CD4-positive, alpha-beta T cell (primary cell): ENCODE measurements around the gene SYK. TPM values are rescaled to one million over a fixed set of nuclear protein-coding genes. Genes with fewer than 3 reads are reported as not detected.

Source experiments
- ATAC-seq: fragments of 200-7000 bp; cut with Tn5 transposase; one replicate; pipeline ENCODE4 v1.10.0; 2022; ENCODE audit warnings: mild to moderate bottlenecking; ENCODE audit not compliant: poor library complexity
- CTCF ChIA-PET: fragments of 350-600 bp; sonication (Branson Sonifier 250); formaldehyde crosslinking; loops from one replicate; lab custom pipeline; 2021; ENCODE audit warnings: antibody characterized with exemption, inconsistent platforms; lab: Charles Lee
- POLR2A ChIA-PET: fragments of 350-600 bp; sonication (Branson Sonifier 250); formaldehyde crosslinking; loops from one replicate; lab custom pipeline; 2021; ENCODE audit warnings: antibody characterized with exemption, inconsistent platforms; lab: Charles Lee
- DNase-seq, 14 experiments: peaks; one replicate each; pipeline ENCODE4 v3.0.0-alpha.2; 2013 to 2020; ENCODE audit warnings: mixed read lengths in 2 of 14
- H3K27ac ChIP-seq, 2 donors: one replicate each; pipeline versions ENCODE4 v1.5.1 to v1.7.0; 2013; ENCODE audit warnings: low read length in 2 of 2, low read depth in 1 of 2, mild to moderate bottlenecking in 1 of 2
- H3K27me3 ChIP-seq, 2 experiments: 1 replicate in 1 of 2; 2 replicates in 1 of 2; pipeline versions ENCODE4 v1.6.1 to v1.7.0; 2013; ENCODE audit warnings: low read length in 2 of 2, control low read depth in 1 of 2, mild to moderate bottlenecking in 1 of 2, moderate library complexity in 1 of 2; ENCODE audit not compliant: insufficient read depth in 2 of 2, control insufficient read depth in 1 of 2
- H3K36me3 ChIP-seq: one replicate; pipeline ENCODE4 v1.6.1; 2013; ENCODE audit warnings: low read length, control low read depth; ENCODE audit not compliant: insufficient read depth
- H3K4me1 ChIP-seq: one replicate; pipeline ENCODE4 v1.6.1; 2013; ENCODE audit warnings: low read length, control low read depth; ENCODE audit not compliant: insufficient read depth
- H3K4me3 ChIP-seq: one replicate; pipeline ENCODE4 v1.5.1; 2013; ENCODE audit warnings: mild to moderate bottlenecking, low read length, moderate library complexity
- H3K9me3 ChIP-seq, 2 experiments: 1 replicate in 1 of 2; 2 replicates in 1 of 2; pipeline versions ENCODE4 v1.6.1 to v1.7.0; 2013; ENCODE audit warnings: low read length in 2 of 2, mild to moderate bottlenecking in 2 of 2, control low read depth in 1 of 2, moderate library complexity in 1 of 2; ENCODE audit not compliant: control insufficient read depth in 1 of 2, insufficient read depth in 1 of 2
- H3K27ac Mint-ChIP-seq: one replicate; pipeline ENCODE4 v1.8.0; 2020; ENCODE audit warnings: mixed read lengths
- H3K27me3 Mint-ChIP-seq: one replicate; pipeline ENCODE4 v1.8.0; 2021; ENCODE audit warnings: mixed read lengths
- H3K36me3 Mint-ChIP-seq: one replicate; pipeline ENCODE4 v1.8.0; 2021; ENCODE audit warnings: low read depth, mixed read lengths
- H3K4me1 Mint-ChIP-seq: one replicate; pipeline ENCODE4 v1.8.0; 2021; ENCODE audit warnings: low read depth, mixed read lengths
- H3K4me3 Mint-ChIP-seq: one replicate; pipeline ENCODE4 v1.8.0; 2020; ENCODE audit warnings: mild to moderate bottlenecking, mixed read lengths
- H3K9me3 Mint-ChIP-seq: one replicate; pipeline ENCODE4 v1.8.0; 2020; ENCODE audit warnings: mixed read lengths
- CTCF ChIP-seq: fragments of 200-600 bp; IDR thresholded peaks from one replicate; pipeline ENCODE4 v1.8.0; 2022; ENCODE audit warnings: antibody characterized with exemption, mild to moderate bottlenecking
- intact Hi-C, 2 experiments: fragments of 100-400 bp; cut with DNase I in 1 of 2; cut with micrococcal nuclease in 1 of 2; formaldehyde crosslinking; loops; one replicate each; pipeline versions ENCODE4 v1.15.1 to v1.9.0; 2023 to 2025; cut with DNase I, micrococcal nuclease
- total RNA-seq, 174 experiments: library from RNA in 2 of 174; stranded (reverse) in 2 of 174; gene quantifications; one replicate each; pipeline ENCODE4 v1.2.3 and lab custom pipeline; 2021 to 2026

The SYK gene
- total RNA-seq, 2 experiments from 2014 or later, result 1.1 to 1.2 TPM

- ATAC-seq (peak; percentile 39), DNase-seq (no peak)
- Histone ChIP-seq H3K27me3 (peaks cover 0 to 6% of the 10 kb centered on the region in 2 experiments), H3K9me3 (no peaks in the 10 kb centered on the region), H3K36me3 (no peaks in the 10 kb centered on the region), H3K4me1 (peaks cover 2% of the 10 kb centered on the region), H3K27ac (no peak overlapping the region), H3K4me3 (no peak overlapping the region)
- intact Hi-C loops, result no loop called here
- Mint-ChIP-seq H3K4me1 (peaks cover 6% of the 10 kb centered on the region), H3K36me3 (no peaks in the 10 kb centered on the region), H3K4me3 (no peak overlapping the region), H3K9me3 (no peaks in the 10 kb centered on the region), H3K27me3 (no peaks in the 10 kb centered on the region), H3K27ac (no peak overlapping the region)
- CTCF ChIA-PET, result no interaction called here
- POLR2A ChIA-PET, result no interaction called here
- TF ChIP-seq CTCF, result no peak
Observed at GRCh38 chr9:90857091-90857490, 55.5 kb downstream of the SYK start.

GRCh38 chr9:90857855-90858254 lies 56.2 kb downstream of the SYK start:
- H3K4me1 Mint-ChIP-seq, result peaks cover 6% of the 10 kb centered on the region
- H3K27ac Mint-ChIP-seq, result no peak overlapping the region
- no peak overlapping the region for H3K4me3 Mint-ChIP-seq
- no peaks in the 10 kb centered on the region for H3K9me3 Mint-ChIP-seq
- POLR2A ChIA-PET, result no interaction called here
- Histone ChIP-seq H3K27ac (no peak overlapping the region), H3K27me3 (peaks cover 0 to 6% of the 10 kb centered on the region in 2 experiments), H3K4me3 (no peak overlapping the region), H3K9me3 (no peaks in the 10 kb centered on the region), H3K36me3 (no peaks in the 10 kb centered on the region), H3K4me1 (peaks cover 2% of the 10 kb centered on the region)
- no peaks in the 10 kb centered on the region for H3K36me3 Mint-ChIP-seq
- CTCF ChIA-PET, result no interaction called here
- intact Hi-C loops, result no loop called here
- ATAC-seq (no peak), DNase-seq (no peak)
- no peak for TF ChIP-seq CTCF
- no peaks in the 10 kb centered on the region for H3K27me3 Mint-ChIP-seq

- Mint-ChIP-seq H3K27ac (no peak overlapping the region), H3K36me3 (no peaks in the 10 kb centered on the region), H3K4me3 (no peak overlapping the region), H3K27me3 (no peaks in the 10 kb centered on the region), H3K4me1 (peaks cover 6% of the 10 kb centered on the region), H3K9me3 (no peaks in the 10 kb centered on the region)
- ATAC-seq (no peak), DNase-seq (no peak)
- POLR2A ChIA-PET, result no interaction called here
- H3K36me3 ChIP-seq, result no peaks in the 10 kb centered on the region
- intact Hi-C loops, result no loop called here
- H3K27me3 ChIP-seq, result peaks cover 0 to 6% of the 10 kb centered on the region in 2 experiments
- no peak overlapping the region for H3K4me3 ChIP-seq
- no peaks in the 10 kb centered on the region for H3K9me3 ChIP-seq
- no peak overlapping the region for H3K27ac ChIP-seq
- CTCF ChIA-PET, result no interaction called here
- H3K4me1 ChIP-seq, result peaks cover 2% of the 10 kb centered on the region
- no peak for TF ChIP-seq CTCF
Observed at GRCh38 chr9:90858457-90858901, 56.9 kb downstream of the SYK start.
